ENCODE data around the gene HSD17B13.
"Not testable (repeated sequence)": the region's sequence is repeated elsewhere in the genome, so short reads cannot be mapped to it uniquely, and the experiment has no call there.

Gene HSD17B13

DNA sequence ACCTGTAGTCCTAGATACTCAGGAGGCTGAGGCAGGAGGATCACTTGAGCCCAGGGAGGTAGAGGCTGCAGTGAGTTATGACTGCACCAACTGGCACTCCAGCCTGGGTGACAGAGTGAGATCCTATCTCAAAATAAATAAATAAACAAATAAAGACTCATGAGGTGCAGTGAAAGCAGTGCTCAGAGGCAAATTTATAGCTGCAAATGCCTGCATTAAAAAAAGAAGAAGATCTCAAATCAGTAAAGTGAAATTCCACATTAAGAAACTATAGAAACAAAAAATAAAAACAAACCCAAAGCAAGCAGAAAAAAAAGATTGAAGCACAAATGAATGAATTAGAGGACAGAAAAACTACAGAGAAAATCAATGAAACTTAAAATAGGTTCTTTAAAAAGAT is 22.5 kb upstream of the HSD17B13 start:
- H3K36me3 ChIP-seq (ENCODE audit: control insufficient read depth, insufficient read depth, low read length): peaks cover 6% of the 10 kb centered on the region; the same call in 1 of the 2 replicates
- H3K4me3 ChIP-seq (ENCODE audit: low read depth, low read length): no peak overlapping the region
- H3K27ac ChIP-seq (ENCODE audit: low read depth, low read length): no peak overlapping the region
- H3K9me3 ChIP-seq (ENCODE audit: control insufficient read depth, insufficient read depth, low read length): no peaks in the 10 kb centered on the region
- no peaks in the 10 kb centered on the region for H3K4me1 ChIP-seq (ENCODE audit: control insufficient read depth, insufficient read depth, low read length)
- H3K9ac ChIP-seq (ENCODE audit: low read depth, low read length): no peak overlapping the region
- H3K27me3 ChIP-seq (ENCODE audit: control insufficient read depth, insufficient read depth, low read length): no peaks in the 10 kb centered on the region

DNA sequence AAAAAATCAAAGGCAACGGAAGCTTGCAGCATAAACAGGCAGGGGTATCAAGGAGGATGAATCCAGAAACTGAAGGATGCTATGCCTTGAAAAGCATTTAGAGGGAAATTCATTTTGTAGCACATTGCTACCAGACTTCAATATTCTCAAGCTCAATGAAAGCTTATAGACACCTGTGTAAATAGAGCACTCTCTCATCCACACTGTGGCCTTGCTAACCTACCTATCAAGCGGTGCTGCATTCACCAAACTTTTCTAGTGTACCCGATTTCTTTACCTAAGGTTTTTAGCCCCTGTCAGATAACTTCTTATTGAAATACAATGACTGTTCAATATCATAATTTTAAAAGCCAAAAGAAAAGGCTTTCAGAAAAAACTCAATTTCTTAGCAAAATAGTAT is 20.2 kb upstream of the HSD17B13 start:
- H3K9ac ChIP-seq (ENCODE audit: low read depth, low read length): no peak overlapping the region
- H3K36me3 ChIP-seq (ENCODE audit: control insufficient read depth, insufficient read depth, low read length): peaks cover 6% of the 10 kb centered on the region; the same call in 1 of the 2 replicates
- H3K4me3 ChIP-seq (ENCODE audit: low read depth, low read length): no peak overlapping the region
- H3K27me3 ChIP-seq (ENCODE audit: control insufficient read depth, insufficient read depth, low read length): no peaks in the 10 kb centered on the region
- no peaks in the 10 kb centered on the region for H3K4me1 ChIP-seq (ENCODE audit: control insufficient read depth, insufficient read depth, low read length)
- H3K27ac ChIP-seq (ENCODE audit: low read depth, low read length): no peak overlapping the region
- no peaks in the 10 kb centered on the region for H3K9me3 ChIP-seq (ENCODE audit: control insufficient read depth, insufficient read depth, low read length)

DNA sequence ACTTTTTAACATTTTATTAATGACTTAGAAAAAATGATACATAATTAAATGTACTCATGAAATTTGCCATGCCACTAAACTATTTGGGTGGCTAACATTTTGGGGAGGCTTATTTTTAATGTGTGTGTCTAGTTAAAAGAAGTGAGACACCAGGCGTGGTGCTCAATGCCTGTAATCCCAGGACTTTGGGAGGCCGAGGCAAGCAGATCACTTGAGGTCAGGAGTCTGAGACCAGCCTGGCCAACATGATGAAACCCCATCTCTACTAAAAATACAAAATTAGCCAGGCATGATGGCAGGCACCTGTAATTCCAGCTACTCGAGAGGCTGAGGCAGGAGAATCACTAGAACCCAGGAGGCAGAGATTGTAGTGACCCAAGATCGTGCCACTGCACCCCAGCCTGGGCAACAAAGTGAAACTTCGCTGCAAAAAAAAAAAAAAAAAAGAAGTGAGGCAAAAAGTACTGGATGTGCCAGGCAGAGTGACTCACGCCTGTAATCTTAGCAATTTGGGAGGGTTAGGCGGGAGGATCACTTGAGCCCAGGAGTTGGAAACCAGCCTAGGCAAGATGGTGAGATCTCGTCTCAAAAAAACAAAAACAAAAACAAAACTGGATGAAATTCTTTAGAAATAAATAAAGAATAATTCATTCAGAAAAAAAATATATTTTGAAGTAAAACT is 19.4 kb upstream of the HSD17B13 start:
- H3K27me3 ChIP-seq (ENCODE audit: control insufficient read depth, insufficient read depth, low read length); H3K36me3 ChIP-seq (ENCODE audit: control insufficient read depth, insufficient read depth, low read length); H3K4me3 ChIP-seq (ENCODE audit: low read depth, low read length); H3K27ac ChIP-seq (ENCODE audit: low read depth, low read length); H3K9ac ChIP-seq (ENCODE audit: low read depth, low read length); H3K9me3 ChIP-seq (ENCODE audit: control insufficient read depth, insufficient read depth, low read length); H3K4me1 ChIP-seq (ENCODE audit: control insufficient read depth, insufficient read depth, low read length): not testable (repeated sequence)

DNA sequence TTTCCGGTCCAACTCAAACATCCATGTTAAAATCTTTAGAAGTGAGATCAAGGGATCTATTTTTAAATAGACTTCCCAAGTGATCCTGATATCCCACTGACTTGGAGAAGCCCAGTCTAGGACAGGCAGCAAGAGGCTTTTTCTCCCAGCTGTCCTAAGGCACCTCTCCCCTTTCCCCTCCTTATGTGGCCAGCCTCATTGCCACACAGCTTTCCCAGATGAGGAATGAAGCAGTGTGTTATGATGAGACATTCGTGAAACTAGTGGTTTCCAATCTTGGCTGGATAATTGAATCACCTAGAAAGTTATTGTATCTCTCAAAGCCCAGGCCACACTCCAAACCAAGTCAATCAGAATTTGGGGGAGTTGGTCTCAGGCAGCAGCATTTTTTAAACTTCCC is 16.8 kb upstream of the HSD17B13 start:
- Histone ChIP-seq H3K4me1 (ENCODE audit: control insufficient read depth, insufficient read depth, low read length) (no peaks in the 10 kb centered on the region), H3K27me3 (ENCODE audit: control insufficient read depth, insufficient read depth, low read length) (no peaks in the 10 kb centered on the region), H3K27ac (ENCODE audit: low read depth, low read length) (no peak overlapping the region), H3K9ac (ENCODE audit: low read depth, low read length) (no peak overlapping the region), H3K9me3 (ENCODE audit: control insufficient read depth, insufficient read depth, low read length) (no peaks in the 10 kb centered on the region), H3K36me3 (ENCODE audit: control insufficient read depth, insufficient read depth, low read length) (0 out of 2 replicates have a peak, but pooled peaks cover 6% of the 10 kb centered on the region), H3K4me3 (ENCODE audit: low read depth, low read length) (no peak overlapping the region)

DNA sequence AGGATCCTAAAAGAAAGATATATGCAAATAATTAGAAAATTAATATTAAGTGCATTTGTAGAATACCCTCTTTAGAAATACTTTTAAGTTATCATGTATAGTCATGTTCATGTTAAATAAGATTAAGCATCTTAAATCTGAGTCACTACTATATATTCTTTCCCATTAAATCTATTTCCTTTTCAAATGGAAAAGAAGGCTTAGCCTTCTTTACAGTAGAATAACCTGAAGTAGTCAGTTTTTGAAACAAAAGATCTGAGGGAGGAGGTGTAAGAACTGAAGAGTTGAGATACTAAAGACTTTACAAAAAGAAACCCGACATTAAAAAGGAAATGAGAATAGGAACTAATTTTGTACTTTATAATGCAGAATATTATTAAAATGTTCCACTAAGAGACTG is 14.7 kb upstream of the HSD17B13 start:
- H3K9me3 ChIP-seq (ENCODE audit: control insufficient read depth, insufficient read depth, low read length): 0 out of 2 replicates have a peak, but pooled peaks cover 7% of the 10 kb centered on the region
- 0 out of 2 replicates have a peak, but pooled peaks cover 6% of the 10 kb centered on the region for H3K36me3 ChIP-seq (ENCODE audit: control insufficient read depth, insufficient read depth, low read length)
- H3K4me3 ChIP-seq (ENCODE audit: low read depth, low read length): no peak overlapping the region
- H3K4me1 ChIP-seq (ENCODE audit: control insufficient read depth, insufficient read depth, low read length): no peaks in the 10 kb centered on the region
- no peak overlapping the region for H3K27ac ChIP-seq (ENCODE audit: low read depth, low read length)
- no peaks in the 10 kb centered on the region for H3K27me3 ChIP-seq (ENCODE audit: control insufficient read depth, insufficient read depth, low read length)
- H3K9ac ChIP-seq (ENCODE audit: low read depth, low read length): no peak overlapping the region

DNA sequence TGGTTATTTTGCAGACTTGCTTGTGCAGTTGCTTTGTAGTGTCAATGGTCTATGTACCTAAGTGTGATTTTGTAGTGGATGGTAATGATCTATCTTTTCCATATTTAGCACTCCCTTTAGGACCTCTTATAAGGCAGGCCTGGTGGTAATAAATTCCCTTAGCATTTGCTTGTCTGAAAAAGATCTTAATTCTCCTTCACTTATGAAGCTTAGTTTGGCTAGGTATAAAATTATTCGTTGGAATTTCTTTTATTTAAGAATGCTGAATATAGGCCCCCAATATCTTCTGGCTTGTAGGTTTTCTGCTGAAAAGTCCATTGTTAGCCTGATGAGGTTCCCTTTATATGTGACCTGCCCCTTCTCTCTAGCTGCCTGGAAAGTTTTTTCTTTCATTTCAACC is 10.6 kb upstream of the HSD17B13 start:
- H3K27ac ChIP-seq (ENCODE audit: low read depth, low read length): no peak overlapping the region
- H3K27me3 ChIP-seq (ENCODE audit: control insufficient read depth, insufficient read depth, low read length): no peaks in the 10 kb centered on the region
- H3K4me1 ChIP-seq (ENCODE audit: control insufficient read depth, insufficient read depth, low read length): no peaks in the 10 kb centered on the region
- 0 out of 2 replicates have a peak, but pooled peaks cover 3% of the 10 kb centered on the region for H3K36me3 ChIP-seq (ENCODE audit: control insufficient read depth, insufficient read depth, low read length)
- H3K9ac ChIP-seq (ENCODE audit: low read depth, low read length): no peak overlapping the region
- no peak overlapping the region for H3K4me3 ChIP-seq (ENCODE audit: low read depth, low read length)
- H3K9me3 ChIP-seq (ENCODE audit: control insufficient read depth, insufficient read depth, low read length): 0 out of 2 replicates have a peak, but pooled peaks cover 7% of the 10 kb centered on the region

DNA sequence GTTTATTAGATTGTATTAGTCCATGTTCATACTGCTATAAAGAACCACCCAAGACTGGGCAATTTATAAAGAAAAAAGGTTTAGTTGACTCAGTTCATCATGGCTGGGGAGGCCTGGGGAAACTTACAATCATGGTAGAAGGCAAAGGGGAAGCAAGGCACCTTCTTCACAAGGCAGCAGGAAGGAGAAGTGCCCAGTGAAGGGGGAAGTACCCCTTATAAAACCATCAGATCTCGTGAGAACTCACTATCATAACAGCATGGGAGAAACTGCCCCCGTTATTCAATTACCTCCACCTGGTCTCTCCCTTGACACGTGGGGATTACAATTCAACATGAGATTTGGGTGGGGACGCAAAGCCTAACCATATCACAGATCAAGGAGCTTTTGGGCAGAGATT is 8.1 kb upstream of the HSD17B13 start:
- no peak overlapping the region for H3K4me3 ChIP-seq (ENCODE audit: low read depth, low read length)
- 0 out of 2 replicates have a peak, but pooled peaks cover 7% of the 10 kb centered on the region for H3K9me3 ChIP-seq (ENCODE audit: control insufficient read depth, insufficient read depth, low read length)
- H3K4me1 ChIP-seq (ENCODE audit: control insufficient read depth, insufficient read depth, low read length): no peaks in the 10 kb centered on the region
- no peaks in the 10 kb centered on the region for H3K36me3 ChIP-seq (ENCODE audit: control insufficient read depth, insufficient read depth, low read length)
- H3K9ac ChIP-seq (ENCODE audit: low read depth, low read length): no peak overlapping the region
- H3K27me3 ChIP-seq (ENCODE audit: control insufficient read depth, insufficient read depth, low read length): no peaks in the 10 kb centered on the region
- H3K27ac ChIP-seq (ENCODE audit: low read depth, low read length): no peak overlapping the region

DNA sequence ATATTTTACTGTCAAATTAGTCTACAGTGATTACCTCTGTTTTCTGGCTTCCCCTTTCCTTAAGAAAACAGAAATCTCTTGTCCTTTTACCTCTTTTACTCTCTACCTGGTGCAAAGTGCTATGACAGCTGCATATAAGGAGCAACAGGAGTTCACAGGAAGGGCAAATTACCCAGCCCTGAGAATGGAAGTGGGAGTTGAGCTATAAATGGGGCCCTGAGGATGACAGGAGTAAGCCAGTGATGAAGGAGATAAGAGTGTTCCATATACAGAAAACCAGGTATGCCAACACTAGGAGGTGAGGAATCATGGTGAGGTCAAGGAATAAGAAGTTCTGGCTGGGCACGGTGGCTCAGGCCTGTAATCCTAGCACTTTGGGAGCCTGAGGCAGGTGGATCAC is 4.5 kb upstream of the HSD17B13 start:
- Histone ChIP-seq H3K9me3 (ENCODE audit: control insufficient read depth, insufficient read depth, low read length) (no peaks in the 10 kb centered on the region), H3K27ac (ENCODE audit: low read depth, low read length) (no peak overlapping the region), H3K9ac (ENCODE audit: low read depth, low read length) (no peak overlapping the region), H3K36me3 (ENCODE audit: control insufficient read depth, insufficient read depth, low read length) (no peaks in the 10 kb centered on the region), H3K4me3 (ENCODE audit: low read depth, low read length) (no peak overlapping the region), H3K27me3 (ENCODE audit: control insufficient read depth, insufficient read depth, low read length) (no peaks in the 10 kb centered on the region), H3K4me1 (ENCODE audit: control insufficient read depth, insufficient read depth, low read length) (no peaks in the 10 kb centered on the region)

DNA sequence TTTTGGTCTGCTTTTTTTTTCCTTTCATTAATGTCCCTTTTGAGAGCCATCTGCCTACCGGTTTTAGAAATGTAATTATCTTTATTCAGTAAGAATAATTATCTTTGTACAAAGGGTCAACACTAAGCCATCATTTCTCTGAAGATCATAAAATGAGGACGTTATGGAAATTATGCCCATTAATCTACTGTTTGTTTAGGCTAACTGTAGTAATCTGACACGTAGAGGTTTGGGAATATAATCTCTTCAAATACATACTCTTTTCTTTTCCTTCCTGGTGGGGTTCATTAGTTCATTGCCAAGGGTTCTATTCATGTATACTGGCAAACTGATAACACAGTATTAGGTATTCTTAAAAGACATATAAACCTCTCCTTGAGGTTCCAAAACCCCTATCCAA is 3.8 kb upstream of the HSD17B13 start:
- H3K4me1 ChIP-seq (ENCODE audit: control insufficient read depth, insufficient read depth, low read length): no peaks in the 10 kb centered on the region
- H3K4me3 ChIP-seq (ENCODE audit: low read depth, low read length): no peak overlapping the region
- no peaks in the 10 kb centered on the region for H3K27me3 ChIP-seq (ENCODE audit: control insufficient read depth, insufficient read depth, low read length)
- no peak overlapping the region for H3K27ac ChIP-seq (ENCODE audit: low read depth, low read length)
- H3K36me3 ChIP-seq (ENCODE audit: control insufficient read depth, insufficient read depth, low read length): no peaks in the 10 kb centered on the region
- H3K9me3 ChIP-seq (ENCODE audit: control insufficient read depth, insufficient read depth, low read length): no peaks in the 10 kb centered on the region
- H3K9ac ChIP-seq (ENCODE audit: low read depth, low read length): no peak overlapping the region

DNA sequence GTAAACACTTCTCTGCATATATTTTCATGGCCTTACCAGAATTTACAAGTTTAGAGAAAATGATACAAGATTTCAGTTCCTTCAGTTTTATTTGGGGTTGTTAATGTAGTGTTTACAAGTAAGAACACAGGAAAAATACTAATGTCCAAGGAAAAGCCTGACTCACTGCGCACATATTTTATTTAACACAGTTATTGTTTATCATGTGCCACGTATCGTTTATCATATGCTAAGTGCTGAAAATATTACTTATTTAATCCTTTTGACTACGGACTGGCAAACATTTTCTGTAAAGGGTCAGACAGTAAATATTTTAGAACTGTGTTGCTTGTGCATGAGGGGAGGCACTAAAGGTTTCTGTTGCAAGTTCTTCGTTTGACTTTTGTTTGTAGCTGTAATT is 794 bp downstream of the HSD17B13 start:
- no peaks in the 10 kb centered on the region for H3K36me3 ChIP-seq (ENCODE audit: control insufficient read depth, insufficient read depth, low read length)
- no peak overlapping the region for H3K27ac ChIP-seq (ENCODE audit: low read depth, low read length)
- no peak overlapping the region for H3K4me3 ChIP-seq (ENCODE audit: low read depth, low read length)
- no peak overlapping the region for H3K9ac ChIP-seq (ENCODE audit: low read depth, low read length)
- H3K4me1 ChIP-seq (ENCODE audit: control insufficient read depth, insufficient read depth, low read length): no peaks in the 10 kb centered on the region
- no peaks in the 10 kb centered on the region for H3K27me3 ChIP-seq (ENCODE audit: control insufficient read depth, insufficient read depth, low read length)
- H3K9me3 ChIP-seq (ENCODE audit: control insufficient read depth, insufficient read depth, low read length): no peaks in the 10 kb centered on the region

DNA sequence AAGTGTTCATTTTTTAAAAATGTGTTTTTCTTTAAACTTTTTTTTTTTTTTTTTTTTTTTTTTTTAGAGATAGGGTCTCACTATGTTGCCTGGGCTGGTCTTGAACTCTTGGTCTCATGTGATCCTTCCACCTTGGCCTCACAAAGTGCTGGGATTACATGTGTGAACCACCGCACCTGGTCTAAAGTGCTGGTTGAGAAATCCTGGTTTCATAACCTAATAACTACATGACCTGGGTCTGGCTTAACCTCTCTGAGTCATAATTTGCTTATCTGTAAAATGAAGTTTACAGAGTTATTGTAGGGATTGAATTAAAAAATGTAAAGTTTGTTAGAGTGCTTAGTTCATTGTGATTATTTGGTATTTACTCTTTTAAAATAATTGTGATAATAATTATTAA is 5.2 kb downstream of the HSD17B13 start:
- Histone ChIP-seq H3K4me1 (ENCODE audit: control insufficient read depth, insufficient read depth, low read length) (no peaks in the 10 kb centered on the region), H3K36me3 (ENCODE audit: control insufficient read depth, insufficient read depth, low read length) (no peaks in the 10 kb centered on the region), H3K27ac (ENCODE audit: low read depth, low read length) (no peak overlapping the region)

More for the DNA sequence above, 5.2 kb downstream of the HSD17B13 start:
- Histone ChIP-seq H3K4me3 (ENCODE audit: low read depth, low read length) (no peak overlapping the region), H3K9ac (ENCODE audit: low read depth, low read length) (no peak overlapping the region), H3K27me3 (ENCODE audit: control insufficient read depth, insufficient read depth, low read length) (no peaks in the 10 kb centered on the region), H3K9me3 (ENCODE audit: control insufficient read depth, insufficient read depth, low read length) (no peaks in the 10 kb centered on the region)
